ENCODE data around the gene ZCCHC2. TPM values are rescaled to one million over a fixed set of nuclear protein-coding genes. Genes with fewer than 3 reads are reported as not detected.

Gene ZCCHC2
- total RNA-seq, 2 donors from 2014 or later, result 12.9 to 16.8 TPM

DNA sequence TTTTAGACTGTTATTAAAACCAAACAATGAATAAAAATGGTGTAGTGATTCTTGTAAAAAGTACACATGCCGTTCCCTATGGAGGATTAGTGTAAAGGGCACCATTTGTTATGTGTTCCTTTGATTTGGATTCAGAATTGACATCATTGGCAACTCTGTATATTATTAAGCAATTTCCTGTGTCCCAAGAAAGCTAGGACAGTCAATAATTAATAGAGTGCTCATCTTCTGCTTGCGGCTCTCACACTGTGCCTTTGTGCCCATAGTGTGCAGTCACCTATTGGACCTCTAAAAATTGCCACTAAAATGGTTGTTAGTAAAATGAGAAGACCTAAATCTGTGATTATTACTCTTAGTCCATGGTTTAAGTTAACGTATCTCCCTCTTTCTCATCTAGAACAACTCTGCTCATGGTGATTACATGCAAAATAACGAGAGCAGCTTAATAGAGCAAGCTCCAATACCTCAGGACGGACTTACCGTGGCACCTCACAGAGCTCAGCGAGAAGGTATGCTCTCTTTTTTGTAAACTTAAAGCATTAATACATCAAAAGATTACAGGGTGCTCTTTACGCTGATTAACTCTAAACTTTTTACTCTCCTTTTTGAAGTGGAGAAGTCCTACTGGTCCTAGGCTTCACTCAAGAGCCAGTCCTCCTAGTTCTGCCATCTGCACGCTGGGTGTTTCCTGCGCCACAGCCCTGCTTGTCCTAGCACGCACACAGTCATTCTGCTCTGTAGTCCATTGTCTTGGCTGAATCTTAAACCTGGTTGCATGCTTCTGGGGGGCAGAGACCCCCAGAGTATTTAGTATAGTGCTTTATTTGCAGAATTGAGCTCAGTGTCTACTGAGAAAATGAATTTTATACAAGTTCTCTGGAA, 16.7 kb downstream of the ZCCHC2 start:
- DNase-seq (ENCODE audit: low spot score), result no peak
- Histone ChIP-seq H3K9me3 (no peaks in the 10 kb centered on the region), H3K27me3 (no peaks in the 10 kb centered on the region), H3K4me3 (no peak overlapping the region), H3K36me3 (peaks cover 28% of the 10 kb centered on the region), H3K4me1 (peaks cover 0 to 13% of the 10 kb centered on the region in 2 donors), H3K27ac (no peak overlapping the region)
- TF ChIP-seq, protein P1, sequence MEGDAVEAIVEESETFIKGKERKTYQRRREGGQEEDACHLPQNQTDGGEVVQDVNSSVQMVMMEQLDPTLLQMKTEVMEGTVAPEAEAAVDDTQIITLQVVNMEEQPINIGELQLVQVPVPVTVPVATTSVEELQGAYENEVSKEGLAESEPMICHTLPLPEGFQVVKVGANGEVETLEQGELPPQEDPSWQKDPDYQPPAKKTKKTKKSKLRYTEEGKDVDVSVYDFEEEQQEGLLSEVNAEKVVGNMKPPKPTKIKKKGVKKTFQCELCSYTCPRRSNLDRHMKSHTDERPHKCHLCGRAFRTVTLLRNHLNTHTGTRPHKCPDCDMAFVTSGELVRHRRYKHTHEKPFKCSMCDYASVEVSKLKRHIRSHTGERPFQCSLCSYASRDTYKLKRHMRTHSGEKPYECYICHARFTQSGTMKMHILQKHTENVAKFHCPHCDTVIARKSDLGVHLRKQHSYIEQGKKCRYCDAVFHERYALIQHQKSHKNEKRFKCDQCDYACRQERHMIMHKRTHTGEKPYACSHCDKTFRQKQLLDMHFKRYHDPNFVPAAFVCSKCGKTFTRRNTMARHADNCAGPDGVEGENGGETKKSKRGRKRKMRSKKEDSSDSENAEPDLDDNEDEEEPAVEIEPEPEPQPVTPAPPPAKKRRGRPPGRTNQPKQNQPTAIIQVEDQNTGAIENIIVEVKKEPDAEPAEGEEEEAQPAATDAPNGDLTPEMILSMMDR (IDR thresholded peaks at IDR 0.05), result no peak

DNA sequence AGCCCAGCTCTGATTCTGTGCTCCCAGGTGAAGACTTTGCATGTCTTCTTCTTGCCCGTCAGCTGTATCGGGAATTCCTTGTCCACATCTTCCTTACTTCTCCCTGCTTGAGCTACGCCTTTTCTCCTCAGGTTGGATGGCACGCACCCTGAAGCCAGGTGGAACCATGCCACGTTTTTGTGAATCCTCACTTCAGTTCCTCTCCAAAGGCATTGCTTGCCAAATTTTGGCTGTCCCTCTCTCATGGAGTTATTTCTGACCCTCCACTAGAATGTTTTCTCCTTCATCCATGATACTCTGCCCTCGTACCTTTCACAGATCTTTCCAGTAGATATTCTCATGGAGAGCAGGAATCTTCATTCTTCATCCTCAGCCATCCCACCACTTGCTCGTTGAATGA, 20.2 kb downstream of the ZCCHC2 start:
- DNase-seq (ENCODE audit: low spot score), result no peak
- TF ChIP-seq, protein P1 (IDR thresholded peaks at IDR 0.05), result no peak
- Histone ChIP-seq H3K4me1 (peaks cover 0 to 3% of the 10 kb centered on the region in 2 donors), H3K36me3 (peaks cover 53% of the 10 kb centered on the region), H3K4me3 (no peak overlapping the region), H3K9me3 (no peaks in the 10 kb centered on the region), H3K27me3 (no peaks in the 10 kb centered on the region), H3K27ac (no peak overlapping the region)

DNA sequence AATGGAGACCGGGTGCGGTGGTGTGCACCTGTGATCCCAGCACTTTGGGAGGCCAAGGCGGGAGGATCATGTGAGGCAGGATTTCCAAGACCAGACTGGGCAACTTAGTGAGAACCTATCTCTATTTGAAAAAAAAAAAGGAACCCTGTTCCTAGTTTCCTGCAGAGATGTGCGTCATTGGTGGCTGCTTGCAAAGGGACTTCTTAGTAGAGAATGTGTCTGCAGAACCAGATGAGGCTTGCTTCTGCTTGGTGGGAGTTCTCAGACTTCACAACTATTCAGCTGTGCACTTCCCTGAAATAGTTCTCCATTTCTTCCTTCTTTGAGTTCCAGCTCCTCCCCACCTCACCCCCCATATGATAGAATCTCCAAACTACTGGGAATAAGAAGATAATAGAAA, 22.3 kb downstream of the ZCCHC2 start:
- TF ChIP-seq, protein P1 (IDR thresholded peaks at IDR 0.05), result no peak
- no peaks in the 10 kb centered on the region for H3K27me3 ChIP-seq
- no peak for DNase-seq (ENCODE audit: low spot score)
- no peaks in the 10 kb centered on the region for H3K4me1 ChIP-seq
- H3K27ac ChIP-seq, result no peak overlapping the region
- no peak overlapping the region for H3K4me3 ChIP-seq
- peaks cover 50% of the 10 kb centered on the region for H3K36me3 ChIP-seq
- no peaks in the 10 kb centered on the region for H3K9me3 ChIP-seq

DNA sequence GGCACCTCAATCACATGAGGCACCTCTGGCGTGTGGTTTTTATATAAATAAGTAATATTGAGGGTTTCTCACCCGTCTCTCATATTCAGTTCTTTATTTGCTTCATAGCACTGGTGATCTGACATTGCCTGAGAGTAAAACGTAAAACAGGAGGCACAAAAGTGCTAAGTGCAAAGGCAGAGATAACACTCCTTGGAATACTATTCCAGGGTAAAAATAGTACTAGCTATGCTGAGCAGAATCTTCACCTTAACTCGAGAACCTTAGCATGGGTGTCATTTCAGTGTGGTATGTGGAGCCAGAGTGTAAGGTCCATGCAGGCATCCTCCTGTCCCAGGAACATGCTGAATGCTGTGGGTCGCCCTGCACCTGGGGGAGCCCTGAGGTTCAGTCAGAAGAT, 26.9 kb downstream of the ZCCHC2 start:
- no peak overlapping the region for H3K27ac ChIP-seq
- H3K9me3 ChIP-seq, result no peaks in the 10 kb centered on the region
- TF ChIP-seq, protein P1 (IDR thresholded peaks at IDR 0.05), result no peak
- H3K4me3 ChIP-seq, result no peak overlapping the region
- H3K4me1 ChIP-seq, result no peaks in the 10 kb centered on the region
- no peak for DNase-seq (ENCODE audit: low spot score)
- H3K27me3 ChIP-seq, result no peaks in the 10 kb centered on the region
- peaks cover 49% of the 10 kb centered on the region for H3K36me3 ChIP-seq

DNA sequence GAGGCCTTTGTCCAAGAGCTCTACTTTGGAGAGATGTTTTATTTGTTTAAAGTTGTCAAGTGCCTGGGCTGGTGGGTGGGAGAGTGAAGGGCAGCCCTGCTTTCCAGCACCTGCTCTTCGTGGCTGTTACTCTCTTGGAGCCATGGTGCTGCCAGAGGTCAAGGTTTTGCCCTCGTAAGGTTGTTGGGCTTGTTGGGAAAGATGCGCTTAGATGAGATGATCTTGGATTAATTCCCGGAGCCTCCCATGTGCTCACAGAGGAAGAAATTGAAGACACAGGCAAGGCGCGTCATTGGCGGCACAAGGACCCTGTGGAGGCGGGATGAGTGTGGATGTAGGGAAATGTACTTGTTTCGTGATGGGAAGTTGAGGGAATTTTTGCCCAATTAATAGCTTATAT, 27.9 kb downstream of the ZCCHC2 start:
- Histone ChIP-seq H3K4me3 (no peak overlapping the region), H3K4me1 (no peaks in the 10 kb centered on the region), H3K36me3 (peaks cover 41% of the 10 kb centered on the region), H3K27ac (no peak overlapping the region), H3K27me3 (no peaks in the 10 kb centered on the region), H3K9me3 (no peaks in the 10 kb centered on the region)
- TF ChIP-seq, protein P1 (IDR thresholded peaks at IDR 0.05), result no peak
- DNase-seq (ENCODE audit: low spot score), result no peak

All from right atrium auricular region (tissue), 2 donors.